Right renal cortex interstitium (tissue), 3 donors: ENCODE results near the gene CASP3. TPM values are rescaled to one million over a fixed set of nuclear protein-coding genes. Genes with fewer than 3 reads are reported as not detected.

Experiments
- DNase-seq, 3 donors: peaks; one replicate each; pipeline ENCODE4 v3.0.0-alpha.2; 2013; ENCODE audit warnings: low read depth in 3 of 3, low spot score in 2 of 3
- polyA plus RNA-seq, 3 donors: library from polyadenylated mRNA; unstranded; fragments of 120-200 nt; gene quantifications; one replicate each; pipeline ENCODE4 v1.2.1, GENCODE V29; 2013; ENCODE audit not compliant: insufficient read length in 3 of 3

Gene CASP3
- polyA plus RNA-seq: 10 to 100 TPM; 35.5 to 39.5 (median 36.1) TPM

DNA sequence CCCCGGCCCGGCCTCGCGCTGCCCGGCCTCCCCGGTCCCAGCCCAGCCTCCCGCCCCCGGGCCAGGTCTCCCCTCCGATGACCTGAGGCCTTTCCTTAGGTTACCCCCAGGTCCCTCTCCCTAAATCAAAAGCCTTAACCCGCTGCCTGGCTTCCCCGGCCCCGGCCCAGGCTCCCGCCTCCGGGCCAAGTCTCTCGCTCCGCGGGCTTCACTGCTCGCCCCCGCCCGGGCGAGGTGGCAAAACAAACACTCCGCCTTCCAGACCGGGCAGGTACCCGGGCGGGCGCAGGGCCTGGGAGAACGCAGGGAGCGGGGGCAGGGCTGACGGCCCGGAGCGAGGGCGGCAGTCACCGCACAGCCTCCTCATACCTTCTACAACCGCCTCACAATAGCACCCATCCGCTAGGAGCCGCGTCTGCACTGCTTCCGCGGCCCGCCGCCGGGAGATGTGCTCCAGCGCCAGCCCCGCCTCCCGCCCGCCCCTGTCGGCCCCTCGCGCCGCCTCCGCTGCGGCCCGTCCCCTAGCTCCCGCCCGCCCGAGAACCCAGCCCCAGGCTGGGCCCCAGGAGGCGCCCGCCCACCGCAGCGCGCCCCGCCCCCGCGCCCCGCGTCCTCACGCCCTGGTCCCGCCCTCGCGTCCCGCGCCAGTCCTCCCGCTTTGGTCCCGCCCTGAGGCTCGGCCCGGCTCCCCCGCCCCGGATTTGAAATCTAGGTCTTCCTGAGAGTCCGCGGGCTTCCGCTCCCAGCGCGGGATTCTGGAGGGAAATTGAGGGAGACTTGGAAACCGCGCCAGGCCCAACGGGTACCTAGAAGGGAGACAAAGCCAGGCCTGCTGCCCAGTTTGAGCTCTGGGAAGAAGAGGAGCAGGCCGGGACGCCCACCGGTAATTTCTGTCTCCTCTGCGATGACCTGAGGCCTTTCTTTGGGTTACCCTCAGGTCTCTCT lies at the start of gene CASP3, which contains the start of gene PRIMPOL:
Gene CASP3 (minus strand): TSS at position 422 of the 945 bp plus-strand sequence. CDS start 10,994 bp downstream, outside the sequence.
Gene PRIMPOL (plus strand): TSS at position 713 of the 945 bp plus-strand sequence. CDS start 7,403 bp downstream, outside the sequence.
- DNase-seq: peak; percentile 74 to 93 (median 88)

DNA sequence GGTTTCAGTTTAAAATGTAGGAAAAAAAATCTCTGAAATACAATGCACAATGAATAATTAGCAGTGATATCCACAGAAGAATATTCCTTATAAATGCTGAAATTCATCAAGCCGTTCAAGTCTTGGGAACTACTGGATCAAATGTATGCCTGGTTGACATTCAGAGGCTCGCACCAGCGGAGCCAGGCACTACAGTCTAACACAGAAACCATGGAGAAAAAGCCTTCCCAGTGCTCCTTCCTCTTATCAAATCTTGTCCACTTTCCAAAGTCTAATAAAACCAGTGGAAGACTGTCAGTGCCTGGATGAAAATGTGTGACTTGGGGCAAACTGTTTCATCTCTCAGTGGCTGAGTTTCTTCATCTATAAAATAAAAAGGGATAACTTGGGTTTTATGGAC lies 48.7 kb upstream of the CASP3 start:
- no peak for DNase-seq

DNA sequence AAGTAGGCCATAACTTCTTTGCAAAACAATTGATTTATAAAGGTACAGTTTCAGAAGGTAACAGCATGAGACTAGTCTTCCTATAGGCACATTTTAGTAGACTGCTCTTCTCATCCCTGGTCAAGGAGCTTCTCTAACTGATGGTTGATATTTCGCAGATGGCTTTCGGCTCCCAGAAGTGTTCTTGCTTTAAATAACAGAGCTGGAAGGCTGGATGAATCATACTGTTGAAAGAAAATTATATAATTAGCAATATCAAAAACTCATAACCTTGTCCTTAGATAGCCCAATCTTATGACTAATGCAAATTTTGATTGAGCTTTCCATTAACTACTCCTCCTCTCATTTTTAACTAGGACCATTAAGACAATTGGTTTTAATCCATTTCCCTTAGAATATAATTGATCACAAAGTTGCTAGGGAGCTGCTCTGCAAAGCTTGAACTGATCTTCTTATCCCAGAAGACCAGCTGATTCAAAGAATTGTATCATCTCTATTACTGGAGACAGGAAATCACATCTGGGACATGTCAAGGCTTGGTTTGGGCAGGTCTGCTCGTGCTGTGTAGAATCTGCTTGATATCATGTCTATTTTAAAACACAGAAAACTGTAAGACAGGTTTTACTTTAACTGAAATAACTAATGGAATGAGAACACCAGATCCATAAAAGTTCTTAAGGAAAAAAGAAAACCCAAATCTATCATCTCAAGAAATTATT lies 46.1 kb upstream of the CASP3 start:
- DNase-seq: no peak

DNA sequence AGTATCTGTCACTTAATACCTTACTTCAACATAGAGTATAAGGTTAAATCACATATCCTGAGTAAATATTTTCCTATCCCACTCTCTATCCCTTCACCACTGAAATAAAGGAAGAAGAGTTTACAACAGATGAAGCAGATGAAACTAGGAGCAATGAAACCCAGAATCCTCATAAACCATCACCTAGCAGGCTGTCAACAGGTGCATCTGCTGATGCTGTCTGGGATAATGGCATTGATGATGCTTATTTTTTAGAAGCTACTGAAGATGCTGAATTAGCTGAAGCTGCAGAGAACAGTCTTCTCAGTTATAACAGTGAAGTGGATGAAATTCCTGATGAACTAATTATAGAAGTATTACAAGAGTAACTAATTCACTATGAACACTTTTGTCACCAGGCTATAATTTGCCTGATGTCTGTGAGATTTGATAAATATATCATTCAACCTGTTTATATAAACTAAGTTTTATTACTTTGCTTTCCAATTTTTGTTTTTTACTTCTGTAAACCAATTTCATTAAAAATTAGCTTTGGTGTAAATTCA lies 45.2 kb upstream of the CASP3 start:
- DNase-seq: no peak

DNA sequence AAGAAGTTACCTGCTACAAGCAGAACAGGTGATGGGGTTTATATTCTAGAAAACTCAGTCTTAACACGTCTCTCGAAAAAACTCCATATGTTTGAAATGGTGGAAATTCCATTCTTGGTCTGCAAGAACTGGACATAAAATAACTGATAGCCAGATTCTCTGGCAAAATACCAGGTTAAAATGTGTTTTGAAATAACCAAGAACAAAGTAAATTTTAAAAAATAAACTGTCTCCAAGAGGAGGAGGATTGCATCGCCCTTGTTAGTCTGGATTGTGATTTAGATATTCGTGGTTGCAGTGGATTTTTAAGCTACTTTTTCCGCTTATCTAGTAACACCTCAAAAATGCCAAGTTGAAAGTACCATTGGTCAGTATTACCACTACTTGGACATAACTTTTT lies 43.8 kb upstream of the CASP3 start:
- no peak for DNase-seq

DNA sequence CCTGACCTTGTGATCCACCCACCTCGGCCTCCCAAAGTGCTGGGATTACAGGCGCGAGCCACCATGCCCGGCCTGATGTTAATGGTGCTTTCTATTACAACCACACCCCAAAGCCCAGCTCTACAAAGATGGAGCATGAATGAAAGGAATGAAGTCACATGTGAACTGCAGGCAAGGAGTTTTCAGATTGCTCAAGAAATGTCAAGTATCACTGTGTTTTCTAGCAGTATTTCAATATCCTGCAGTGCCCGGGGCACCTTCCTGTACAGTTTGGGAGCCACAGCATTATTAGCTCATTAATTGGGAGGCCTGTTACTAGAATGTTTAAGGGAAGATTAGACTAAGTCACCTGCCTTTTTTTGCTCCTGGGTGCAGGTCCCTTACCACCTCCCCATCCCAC lies 40.4 kb upstream of the CASP3 start:
- DNase-seq: no peak

DNA sequence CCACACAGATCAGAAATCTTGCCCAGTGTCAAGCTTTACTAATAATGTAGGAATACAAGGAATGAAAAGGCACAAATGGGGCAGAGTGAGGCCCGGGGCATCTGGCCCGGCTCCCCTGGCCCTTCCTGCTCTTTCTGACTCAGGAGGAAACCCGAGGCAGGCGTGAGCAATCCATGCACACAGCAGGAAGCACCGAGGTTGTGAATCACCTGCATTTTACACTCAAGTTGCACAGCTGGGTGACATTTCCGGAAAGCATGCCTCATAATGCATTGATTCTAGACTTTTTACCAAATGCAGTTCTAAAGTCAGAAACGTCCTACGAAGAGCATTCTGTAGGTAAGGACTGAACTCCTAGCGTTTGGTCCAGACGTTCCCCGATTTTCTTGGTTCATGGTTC lies 39.2 kb upstream of the CASP3 start:
- DNase-seq: no peak

DNA sequence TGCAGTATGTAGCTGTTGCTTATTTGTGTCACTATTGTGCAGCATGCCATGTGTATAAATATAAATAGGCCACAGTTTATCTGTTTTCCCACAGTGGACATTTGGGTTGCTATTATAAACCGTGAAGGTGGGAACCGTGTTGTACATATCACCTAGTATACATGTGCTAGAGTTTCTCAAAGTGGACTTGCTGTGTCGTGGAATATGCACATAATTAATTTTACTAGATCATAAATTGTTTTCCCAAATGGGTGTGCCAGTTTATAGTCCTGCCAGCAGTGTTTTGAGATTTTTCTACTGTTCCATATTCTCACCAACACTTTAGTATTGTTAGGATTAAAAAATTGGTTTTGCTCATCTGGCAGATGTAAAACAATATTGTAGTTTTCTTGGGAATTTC lies 38.8 kb upstream of the CASP3 start:
- no peak for DNase-seq

DNA sequence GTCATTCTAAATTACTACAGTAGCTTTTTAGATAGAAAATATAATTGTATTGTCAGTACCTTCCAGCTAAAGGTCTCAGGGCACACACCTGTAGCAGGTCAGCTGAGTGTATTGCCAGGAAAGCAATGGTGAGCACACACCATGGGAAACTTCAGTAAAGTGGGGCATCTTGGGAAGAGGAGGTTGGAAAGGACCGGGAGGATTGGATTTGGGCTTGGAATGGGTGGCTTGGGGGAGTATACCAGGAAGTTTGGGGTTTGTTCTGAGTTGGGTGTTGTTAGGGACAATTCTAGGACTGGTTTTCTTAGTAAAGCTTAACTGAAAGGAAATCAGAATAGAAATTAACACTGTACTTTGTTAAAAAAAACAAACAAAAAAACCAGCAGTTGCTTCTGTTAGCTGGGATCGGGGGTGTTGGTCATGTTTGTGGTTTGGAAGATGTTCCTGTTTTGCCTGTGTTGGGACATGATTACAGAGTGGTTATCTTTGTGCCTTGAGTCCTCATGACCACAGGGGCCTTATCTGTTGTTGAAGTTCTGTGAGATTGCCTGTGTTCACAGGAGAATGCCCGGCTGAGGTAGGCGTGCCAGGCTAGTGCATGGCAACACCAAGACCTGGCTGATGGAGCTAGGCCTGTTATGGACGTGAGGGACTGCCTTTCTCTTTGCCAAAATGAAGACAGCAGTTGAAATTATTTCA lies 35.4 kb upstream of the CASP3 start:
- no peak for DNase-seq

DNA sequence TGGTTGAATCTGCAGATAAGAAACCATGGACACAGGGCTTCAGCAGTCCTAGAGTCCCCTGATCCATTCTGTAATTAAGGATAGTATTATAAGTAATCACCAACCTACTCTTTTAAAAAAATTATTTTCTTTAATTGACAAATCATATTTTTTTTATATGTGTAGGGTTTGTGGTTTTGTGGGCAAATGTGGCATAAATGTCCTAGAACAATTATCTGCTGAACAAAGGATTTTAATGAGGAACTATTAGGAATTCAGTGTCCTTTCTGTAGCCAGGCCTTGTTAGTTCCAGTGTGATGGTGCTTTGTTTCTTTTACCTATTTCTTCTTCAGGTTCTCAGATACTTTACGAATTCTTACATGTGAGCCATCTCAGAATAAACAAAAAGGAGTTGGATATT lies 32.7 kb upstream of the CASP3 start:
- no peak for DNase-seq

DNA sequence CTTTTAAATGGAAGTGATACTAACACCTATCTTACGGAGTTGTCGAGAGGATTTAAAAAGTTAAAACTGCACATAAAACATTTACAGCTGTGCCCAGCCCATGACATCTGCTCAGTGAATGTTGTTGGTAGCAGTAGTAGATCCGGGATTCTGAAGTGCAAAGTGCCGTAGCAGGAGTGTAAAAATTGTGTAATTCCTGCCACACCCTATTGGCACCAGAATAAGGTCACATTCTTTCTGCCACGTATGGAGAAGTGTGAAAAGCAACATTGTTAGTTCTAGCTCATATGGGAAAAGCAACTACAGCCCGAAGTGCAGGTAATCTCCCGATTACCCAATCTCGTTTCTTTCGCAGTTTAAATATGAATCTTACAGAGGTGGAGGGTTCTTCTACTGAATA lies 31.5 kb upstream of the CASP3 start:
- DNase-seq: no peak

DNA sequence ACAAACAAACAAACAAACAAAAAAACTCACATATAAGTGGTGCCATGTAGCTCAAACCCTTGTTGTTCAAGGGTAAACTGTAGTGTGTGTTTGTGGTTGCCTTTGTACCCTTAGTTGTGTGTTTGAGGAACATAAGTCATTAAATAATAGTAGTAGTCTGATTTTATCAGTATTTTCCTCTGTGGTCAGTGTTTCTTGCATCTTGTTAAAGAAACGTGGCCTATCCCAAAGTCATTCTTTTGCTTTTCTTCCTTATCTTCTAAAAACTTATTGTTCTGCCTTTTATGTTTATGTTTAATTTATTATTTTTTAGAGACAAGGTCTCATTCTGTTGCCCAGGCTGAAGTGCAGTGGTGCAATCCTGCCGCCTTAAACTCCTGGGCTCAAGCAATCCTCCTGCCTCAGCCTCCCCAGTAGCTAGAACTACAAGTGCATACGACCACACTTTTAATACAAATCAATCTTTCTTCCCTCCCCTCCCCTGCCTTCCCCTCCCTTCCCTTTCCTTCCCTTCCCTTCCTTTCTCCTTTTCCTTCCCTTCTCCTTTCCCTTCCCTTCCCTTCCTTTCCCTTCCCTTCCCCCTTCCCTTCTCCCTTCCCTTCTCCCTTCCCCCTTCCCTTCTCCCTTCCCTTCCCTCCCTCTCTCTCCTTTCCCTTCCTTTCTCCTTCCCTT lies 26.7 kb upstream of the CASP3 start:
- no peak for DNase-seq

DNA sequence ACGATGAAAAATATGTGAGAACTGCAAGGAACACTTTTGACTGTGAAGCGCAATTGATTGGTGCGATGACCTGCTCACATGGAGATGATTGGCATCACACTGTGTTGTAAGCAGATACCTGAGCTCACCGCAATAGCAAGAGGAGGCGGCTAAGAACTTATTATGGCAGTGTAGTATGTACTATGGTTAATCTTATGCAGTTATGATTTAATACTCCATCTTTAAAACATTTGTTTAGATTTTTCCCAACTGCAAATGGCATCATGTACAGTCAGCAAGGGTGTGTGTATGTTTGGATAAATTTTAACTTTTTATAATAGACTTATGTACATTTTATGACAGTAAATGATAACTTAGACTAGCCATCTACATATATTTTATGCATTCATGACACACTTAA lies 25.8 kb upstream of the CASP3 start:
- DNase-seq: no peak

DNA sequence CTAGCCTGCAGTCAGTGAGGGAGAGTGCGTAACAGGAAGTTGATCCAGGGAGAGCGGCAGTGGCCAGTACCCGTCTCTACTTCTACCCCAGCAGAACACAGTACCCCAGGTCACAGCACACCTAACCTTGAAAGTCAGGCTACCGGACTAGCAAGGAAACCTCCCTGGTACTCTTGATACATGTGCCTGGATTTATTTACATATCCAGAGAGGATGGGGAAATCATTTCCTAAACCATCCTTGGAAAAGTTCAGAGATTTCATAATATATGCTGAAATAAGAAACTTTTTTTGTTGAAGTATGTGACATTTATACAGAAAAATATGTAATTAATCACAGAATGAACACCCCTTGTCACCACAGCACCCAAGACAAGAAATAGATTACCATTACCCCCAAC lies 24.8 kb upstream of the CASP3 start:
- no peak for DNase-seq

DNA sequence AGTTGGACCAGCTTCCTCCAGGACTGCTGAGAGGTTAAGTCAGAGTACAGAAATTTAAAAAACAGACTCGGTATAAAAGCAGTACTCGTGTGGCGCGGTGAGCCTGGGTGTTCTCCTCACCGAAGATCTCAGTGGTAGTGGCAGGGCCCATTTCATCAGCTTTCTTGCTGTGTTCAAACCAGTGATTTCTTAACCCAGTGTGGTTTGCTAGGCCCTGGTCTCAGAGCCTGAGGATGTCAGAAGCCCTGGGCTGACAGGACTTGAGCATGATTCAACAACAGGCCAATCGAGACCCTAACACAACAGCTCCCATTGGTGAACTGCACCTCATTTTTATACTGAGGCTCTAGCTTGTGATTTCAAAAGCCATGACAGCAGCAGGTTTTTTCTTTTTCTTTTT lies 23.5 kb upstream of the CASP3 start:
- DNase-seq: no peak

DNA sequence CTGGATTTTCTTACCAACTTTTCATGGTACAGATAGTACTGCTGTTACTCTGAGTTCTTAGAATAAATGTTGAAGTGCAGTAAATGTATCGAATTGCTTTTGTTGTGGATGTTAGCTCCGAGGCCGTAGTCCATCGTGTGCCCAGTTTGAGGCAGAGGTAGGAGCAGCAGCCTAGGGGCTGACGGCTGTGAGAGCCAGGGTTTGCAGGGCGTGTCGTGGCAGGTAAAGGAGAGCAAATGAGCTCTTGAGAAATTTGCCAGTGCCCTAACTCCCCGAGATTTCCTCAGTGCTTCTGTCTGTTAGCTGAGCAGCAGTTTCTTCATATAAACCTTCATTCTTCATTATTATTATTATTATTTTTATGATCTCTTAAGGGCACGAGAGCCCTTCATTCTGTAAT lies 21.9 kb upstream of the CASP3 start:
- DNase-seq: no peak

DNA sequence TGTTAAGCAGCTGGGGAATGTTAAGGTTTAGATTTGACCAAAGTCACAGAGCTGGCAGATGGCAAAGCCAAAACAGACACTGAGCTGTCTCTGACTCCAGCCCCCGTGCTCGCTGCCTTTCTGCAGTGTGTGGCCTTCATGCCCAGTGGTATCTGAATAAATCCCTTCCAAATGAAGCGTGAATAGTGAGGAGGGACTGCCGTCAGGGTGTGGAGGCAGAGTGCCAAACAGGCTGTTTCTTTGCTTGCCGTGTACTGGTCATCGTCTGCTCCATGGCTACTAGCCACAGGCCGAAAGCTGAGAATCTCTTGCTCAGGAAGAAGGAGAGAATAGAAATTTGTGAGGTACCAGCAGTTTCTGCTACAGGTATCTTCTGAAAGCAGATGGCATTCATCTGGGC lies 20.0 kb upstream of the CASP3 start:
- DNase-seq: no peak

DNA sequence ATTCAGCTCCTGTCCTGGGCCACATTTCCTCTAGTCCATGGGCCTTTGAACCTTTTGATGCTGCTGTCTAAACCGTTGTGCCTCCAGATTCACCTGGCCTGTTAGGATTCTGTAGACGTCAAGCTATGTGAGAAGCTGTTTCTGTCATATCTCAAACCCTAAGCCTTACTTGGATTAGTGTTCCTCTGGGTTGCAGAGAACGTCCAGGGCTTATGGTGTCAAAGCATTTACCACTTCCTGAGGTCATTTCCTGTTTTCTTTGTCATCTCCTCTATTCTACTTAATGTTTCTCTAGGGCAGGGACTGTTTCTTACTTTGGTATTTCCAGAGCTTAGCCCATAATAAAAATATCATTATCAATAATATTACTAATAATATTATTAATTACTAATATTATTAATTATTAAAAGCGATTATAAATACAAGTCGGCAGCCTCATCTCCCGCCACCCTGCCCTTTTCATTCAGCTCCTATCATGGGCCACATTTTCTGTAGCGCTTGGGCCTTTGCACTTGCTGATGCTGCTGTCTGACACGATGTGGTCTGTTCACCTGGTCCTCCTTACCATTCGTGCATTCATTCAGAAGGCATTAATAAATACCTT lies 19.4 kb upstream of the CASP3 start:
- no peak for DNase-seq

DNA sequence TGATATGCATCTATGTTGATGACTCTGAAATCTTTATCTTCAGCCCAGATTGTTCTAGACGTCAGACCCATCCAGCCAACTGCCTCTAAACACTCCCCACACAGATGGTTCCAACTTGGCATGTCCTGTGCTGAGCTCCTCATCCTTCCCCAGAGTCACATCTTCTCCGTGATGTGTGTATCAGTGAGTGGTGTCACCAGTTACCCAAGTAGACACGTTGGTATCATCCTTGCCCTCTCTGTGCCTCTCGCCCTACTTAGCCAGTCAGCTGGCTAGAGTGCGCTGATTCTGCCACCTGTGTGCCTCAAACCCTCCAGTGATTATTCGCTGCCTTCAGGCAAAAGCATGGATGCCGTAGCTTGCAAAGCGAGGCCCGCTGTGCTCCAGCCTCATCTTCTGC lies 18.8 kb upstream of the CASP3 start:
- no peak for DNase-seq

DNA sequence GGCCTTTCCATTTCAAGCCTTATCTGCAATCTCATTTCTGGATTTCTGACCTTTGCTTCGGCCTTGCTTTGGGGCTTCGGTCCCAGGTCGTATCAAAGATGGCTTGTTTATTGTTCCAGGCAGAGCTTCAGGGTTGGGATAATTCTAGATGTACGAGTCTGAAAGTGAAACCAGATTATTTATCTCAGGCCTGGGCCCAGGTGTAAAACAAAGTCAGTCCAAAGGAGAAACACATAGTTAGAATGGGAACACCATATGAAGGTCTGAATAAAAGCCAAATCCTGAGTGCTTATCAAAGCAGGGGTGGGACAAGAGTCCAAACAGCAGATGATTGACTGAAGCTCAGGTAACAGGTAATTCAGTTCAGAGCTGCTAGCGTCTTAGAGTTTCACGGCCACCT lies 17.4 kb upstream of the CASP3 start:
- DNase-seq: no peak
